NK-92 treated with Interleukin-12 subunit alpha and Interleukin-12 subunit beta, amount 100 ng/mL, for 24 hours (cell line): ENCODE measurements around the gene PASD1.

ENCODE experiments used
- DNase-seq: peaks from one replicate; lab custom pipeline; 2025; lab: John Stamatoyannopoulos, UW

PASD1 gene

GRCh38 chrX:151702026-151702714, 138.7 kb downstream of the PASD1 start:
- no peak for DNase-seq

- DNase-seq, result no peak
Measured at GRCh38 chrX:151702741-151703340, 139.4 kb downstream of the PASD1 start.

- DNase-seq, result no peak
Measured at GRCh38 chrX:151703487-151703886, 140.0 kb downstream of the PASD1 start.

GRCh38 chrX:151704041-151704663, 140.7 kb downstream of the PASD1 start:
- DNase-seq, result no peak

- no peak for DNase-seq
Measured at GRCh38 chrX:151708821-151709220, 145.3 kb downstream of the PASD1 start.

GRCh38 chrX:151710457-151710856, 147.0 kb downstream of the PASD1 start:
- no peak for DNase-seq

GRCh38 chrX:151711154-151711553, 147.7 kb downstream of the PASD1 start:
- no peak for DNase-seq

- no peak for DNase-seq
Measured at GRCh38 chrX:151711787-151712186, 148.3 kb downstream of the PASD1 start.

- DNase-seq, result no peak
Measured at GRCh38 chrX:151712253-151712652, 148.8 kb downstream of the PASD1 start.

- DNase-seq, result no peak
Measured at GRCh38 chrX:151713849-151714248, 150.4 kb downstream of the PASD1 start.

GRCh38 chrX:151714362-151714761, 150.9 kb downstream of the PASD1 start:
- no peak for DNase-seq

- DNase-seq, result no peak
Measured at GRCh38 chrX:151715752-151716151, 152.3 kb downstream of the PASD1 start, which contains the start of gene FATE1. FATE1 (plus strand) TSS chrX:151716035; CDS start chrX:151716120, 85 bp downstream.

GRCh38 chrX:151722241-151722846, 158.9 kb downstream of the PASD1 start:
- DNase-seq, result no peak

- DNase-seq, result no peak
Measured at GRCh38 chrX:151723156-151723760, 159.8 kb downstream of the PASD1 start.

- no peak for DNase-seq
Measured at GRCh38 chrX:151724563-151725337, 161.3 kb downstream of the PASD1 start.

- DNase-seq, result no peak
Measured at GRCh38 chrX:151725338-151725614, 161.8 kb downstream of the PASD1 start.
